ENCODE measurements around the gene PIP5K1B.

Gene PIP5K1B

GRCh38 chr9:68975365-68976043, 270.5 kb downstream of the PIP5K1B start:
- H3K27ac ChIP-seq: no peak overlapping the region
- TF ChIP-seq CTCF (conservative IDR thresholded peaks at IDR 0.05): no peak

- TF ChIP-seq CTCF (conservative IDR thresholded peaks at IDR 0.05): no peak
- no peak overlapping the region for H3K27ac ChIP-seq
Observed at GRCh38 chr9:68978066-68978465, 273.0 kb downstream of the PIP5K1B start.

- TF ChIP-seq CTCF (conservative IDR thresholded peaks at IDR 0.05): no peak
- H3K27ac ChIP-seq: no peak overlapping the region
Observed at GRCh38 chr9:68978501-68978900, 273.5 kb downstream of the PIP5K1B start.

GRCh38 chr9:68979538-68980314, 274.7 kb downstream of the PIP5K1B start:
- TF ChIP-seq CTCF (conservative IDR thresholded peaks at IDR 0.05): no peak
- peak overlapping the region; percentile 78 for H3K27ac ChIP-seq

GRCh38 chr9:68980341-68980914, 275.4 kb downstream of the PIP5K1B start:
- peak overlapping the region; percentile 78 for H3K27ac ChIP-seq
- TF ChIP-seq CTCF (conservative IDR thresholded peaks at IDR 0.05): no peak

GRCh38 chr9:68981789-68982188, 276.7 kb downstream of the PIP5K1B start:
- TF ChIP-seq CTCF (conservative IDR thresholded peaks at IDR 0.05): no peak
- H3K27ac ChIP-seq: peak overlapping the region; percentile 78

- no peak for TF ChIP-seq CTCF (conservative IDR thresholded peaks at IDR 0.05)
- peak overlapping the region; percentile 78 for H3K27ac ChIP-seq
Observed at GRCh38 chr9:68983008-68983411, 278.0 kb downstream of the PIP5K1B start.
